ENCODE measurements around the gene P2RY2. TPM values are rescaled to one million over a fixed set of nuclear protein-coding genes. Genes with fewer than 3 reads are reported as not detected.
"Not testable (repeated sequence)": the region's sequence is repeated elsewhere in the genome, so short reads cannot be mapped to it uniquely, and the experiment has no call there.

P2RY2 gene
- total and polyA plus RNA-seq, 11 donors = 8.5 to 28.3 (median 14.7) TPM

- Histone ChIP-seq H3K27me3 (no peaks in the 10 kb centered on the region), H3K4me1 (peaks cover 0 to 54% (median 14%) of the 10 kb centered on the region in 12 donors), H3K4me3 (no peak overlapping the region), H3K9me3 (no peaks in the 10 kb centered on the region), H3K27ac (no peak overlapping the region), H3K36me3 (peaks cover 0 to 11% (median 0%) of the 10 kb centered on the region in 9 donors)
- ATAC-seq = no peak
- TF ChIP-seq CTCF (IDR thresholded peaks at IDR 0.05) (no peak), POLR2A (IDR thresholded peaks at IDR 0.05) (no peak)
- intact Hi-C loops (cut with DNase I) = no loop called here
- 93 to 99% (median 97%) methylated on average over 7 of the region's 7 CpGs for WGBS, 4 donors
- peak in 1 of 5 donors; percentile 4 for DNase-seq
These were observed 12.8 kb downstream of the P2RY2 start for GRCh38 chr11:73230931-73231330.

GRCh38 chr11:73232487-73232886 is 14.4 kb downstream of the P2RY2 start:
- H3K9me3 ChIP-seq; H3K4me3 ChIP-seq; H3K27ac ChIP-seq; H3K27me3 ChIP-seq; ATAC-seq; intact Hi-C loops (cut with DNase I); DNase-seq: not testable (repeated sequence)
- 95 to 98% (median 98%) methylated on average over 7 of the region's 7 CpGs for WGBS, 4 donors
- peaks cover 0 to 64% (median 28%) of the 10 kb centered on the region in 12 donors for H3K4me1 ChIP-seq
- peaks cover 0 to 11% (median 0%) of the 10 kb centered on the region in 9 donors for H3K36me3 ChIP-seq

- no peak overlapping the region for H3K4me3 ChIP-seq
- TF ChIP-seq CTCF (IDR thresholded peaks at IDR 0.05) (no peak), POLR2A (IDR thresholded peaks at IDR 0.05) (no peak)
- H3K27me3 ChIP-seq = no peaks in the 10 kb centered on the region
- peaks cover 0 to 64% (median 33%) of the 10 kb centered on the region in 12 donors for H3K4me1 ChIP-seq
- intact Hi-C loops (cut with DNase I) = no loop called here
- peaks cover 0 to 11% (median 0%) of the 10 kb centered on the region in 9 donors for H3K36me3 ChIP-seq
- ATAC-seq = no peak
- H3K27ac ChIP-seq = peak overlapping the region in 3 of 12 donors; percentile 5 to 21 (median 19)
- peak in 1 of 5 donors; percentile 1 for DNase-seq
- no peaks in the 10 kb centered on the region for H3K9me3 ChIP-seq
These were observed 15.1 kb downstream of the P2RY2 start for GRCh38 chr11:73233211-73233610.

- intact Hi-C loops (cut with DNase I) = no loop called here
- peaks cover 0 to 11% (median 0%) of the 10 kb centered on the region in 9 donors for H3K36me3 ChIP-seq
- no peaks in the 10 kb centered on the region for H3K27me3 ChIP-seq
- WGBS, 4 donors = 90 to 93% (median 92%) methylated on average over 20 to 23 of the region's 23 CpGs
- H3K4me1 ChIP-seq = peaks cover 0 to 64% (median 36%) of the 10 kb centered on the region in 12 donors
- peak overlapping the region in 3 of 12 donors; percentile 5 to 21 (median 19) for H3K27ac ChIP-seq
- no peak overlapping the region for H3K4me3 ChIP-seq
- TF ChIP-seq CTCF (IDR thresholded peaks at IDR 0.05) = no peak
- TF ChIP-seq POLR2A (IDR thresholded peaks at IDR 0.05) = no peak
- ATAC-seq (no peak), DNase-seq (peak in 2 of 5 donors; percentile 7 to 20)
- H3K9me3 ChIP-seq = no peaks in the 10 kb centered on the region
These were observed 15.8 kb downstream of the P2RY2 start for GRCh38 chr11:73233692-73234470.

Measured in heart left ventricle (tissue), 16 donors.